ENCODE data around the gene LAYN. TPM values are rescaled to one million over a fixed set of nuclear protein-coding genes. Genes with fewer than 3 reads are reported as not detected.

Gene LAYN, protein sequence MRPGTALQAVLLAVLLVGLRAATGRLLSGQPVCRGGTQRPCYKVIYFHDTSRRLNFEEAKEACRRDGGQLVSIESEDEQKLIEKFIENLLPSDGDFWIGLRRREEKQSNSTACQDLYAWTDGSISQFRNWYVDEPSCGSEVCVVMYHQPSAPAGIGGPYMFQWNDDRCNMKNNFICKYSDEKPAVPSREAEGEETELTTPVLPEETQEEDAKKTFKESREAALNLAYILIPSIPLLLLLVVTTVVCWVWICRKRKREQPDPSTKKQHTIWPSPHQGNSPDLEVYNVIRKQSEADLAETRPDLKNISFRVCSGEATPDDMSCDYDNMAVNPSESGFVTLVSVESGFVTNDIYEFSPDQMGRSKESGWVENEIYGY
- 10 to 100 TPM in 1 of 3 donors, 1 to 10 TPM in 2; 2.0 to 13.4 (median 4.9) TPM for polyA plus RNA-seq

DNA sequence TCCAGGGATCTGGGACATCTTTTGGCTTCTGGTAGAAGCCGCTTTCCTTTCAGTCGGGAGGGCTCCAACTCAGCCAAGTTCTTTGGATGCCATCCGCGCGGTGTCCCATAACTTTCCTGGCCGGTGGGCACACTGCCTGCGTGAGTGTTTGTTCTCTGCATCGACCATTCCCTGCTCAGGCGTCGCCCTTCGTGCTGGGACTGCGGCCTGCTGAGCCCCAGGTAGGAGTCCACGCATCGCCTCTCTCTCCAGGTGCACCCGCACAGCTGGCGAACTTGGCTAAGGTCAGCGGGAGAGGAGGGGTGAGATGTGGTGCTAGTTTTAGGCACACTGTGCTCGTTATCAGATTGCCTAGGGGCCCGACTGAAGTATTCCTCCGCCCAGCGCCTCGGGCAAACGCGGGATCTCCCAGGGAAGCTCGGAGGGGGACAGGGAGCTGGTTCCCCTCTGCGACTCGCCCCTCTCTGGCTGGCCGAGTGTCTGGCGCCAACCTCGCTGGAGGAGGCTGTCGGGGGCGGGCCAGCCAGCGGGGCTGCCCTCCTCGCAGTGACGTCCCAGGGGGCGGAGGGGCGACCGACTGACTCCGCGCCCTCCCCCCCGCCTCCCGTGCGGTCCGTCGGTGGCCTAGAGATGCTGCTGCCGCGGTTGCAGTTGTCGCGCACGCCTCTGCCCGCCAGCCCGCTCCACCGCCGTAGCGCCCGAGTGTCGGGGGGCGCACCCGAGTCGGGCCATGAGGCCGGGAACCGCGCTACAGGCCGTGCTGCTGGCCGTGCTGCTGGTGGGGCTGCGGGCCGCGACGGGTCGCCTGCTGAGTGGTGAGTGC, at the start of gene LAYN:
LAYN (plus strand) TSS at position 607 of the 823 bp plus-strand sequence; CDS start at position 731, 124 bp downstream.
- H3K27ac ChIP-seq (ENCODE audit: low read depth, low read length) = no peak within 1 kb of the TSS
- 6 to 7% (median 7%) methylated on average over 54 to 70 of the region's 70 CpGs for WGBS, 3 donors

DNA sequence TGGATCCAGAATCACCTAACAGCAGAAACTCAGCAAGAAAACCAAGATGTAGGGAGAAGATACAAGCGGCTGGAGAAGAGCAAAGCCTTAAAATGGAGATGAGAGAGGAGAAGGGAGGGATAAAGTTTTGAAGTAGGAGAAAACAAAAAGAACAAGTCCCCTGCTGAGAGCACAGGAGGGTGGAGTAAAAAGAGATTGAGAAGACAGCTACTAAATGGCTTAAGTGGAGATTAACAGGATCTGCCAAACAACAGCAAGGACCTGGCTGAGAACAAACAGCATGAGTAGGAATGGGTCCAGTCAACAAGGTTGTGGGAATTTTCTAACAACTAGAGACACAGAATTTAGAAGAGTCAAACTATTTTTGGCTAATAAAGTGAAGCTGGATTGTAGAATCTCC, 46.5 kb upstream of the LAYN start:
- no peak overlapping the region for H3K27ac ChIP-seq (ENCODE audit: low read depth, low read length)
- 56 to 82% (median 81%) methylated on average over 1 of the region's 1 CpG for WGBS, 3 donors

DNA sequence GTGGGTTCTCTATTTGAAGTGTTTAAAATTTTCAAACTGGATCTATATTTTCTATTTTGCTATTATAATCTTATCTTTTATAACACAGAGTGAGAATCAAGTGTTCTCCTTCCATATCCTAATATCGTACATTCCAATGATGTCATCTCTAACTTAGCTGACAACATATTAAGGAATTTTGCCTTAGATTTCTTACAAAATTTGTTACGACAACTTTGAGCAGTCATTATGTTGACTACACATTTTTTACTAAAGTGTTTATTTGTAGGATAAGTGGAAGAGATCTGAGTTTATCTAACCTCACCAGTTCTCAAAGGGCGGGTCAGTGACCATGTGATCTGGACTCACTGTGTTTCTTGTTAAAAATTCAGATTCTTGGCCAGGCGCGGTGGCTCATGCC, 41.0 kb upstream of the LAYN start:
- WGBS, 3 donors = 72 to 85% (median 82%) methylated on average over 5 of the region's 5 CpGs
- no peak overlapping the region for H3K27ac ChIP-seq (ENCODE audit: low read depth, low read length)

DNA sequence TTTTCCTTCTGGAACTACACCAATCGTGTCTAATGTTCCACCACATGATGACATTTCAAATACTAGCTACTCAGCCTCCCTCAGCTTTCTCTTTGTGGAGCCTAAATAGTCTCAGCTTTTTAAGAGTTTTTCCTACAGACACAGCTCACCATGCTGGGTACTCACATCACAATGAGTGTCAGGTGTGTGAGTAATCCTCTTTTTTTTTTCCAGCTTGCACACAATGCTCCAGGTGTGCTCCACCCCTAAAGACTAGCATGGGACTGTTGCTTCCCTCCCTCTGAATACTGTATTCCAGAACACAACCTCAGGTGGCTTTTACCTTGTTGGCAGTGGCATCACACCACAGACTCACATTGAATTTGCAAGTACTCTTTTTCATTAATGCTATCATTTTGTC, 40.0 kb upstream of the LAYN start:
- 53 to 78% (median 75%) methylated on average over 1 of the region's 1 CpG for WGBS, 3 donors
- no peak overlapping the region for H3K27ac ChIP-seq (ENCODE audit: low read depth, low read length)

DNA sequence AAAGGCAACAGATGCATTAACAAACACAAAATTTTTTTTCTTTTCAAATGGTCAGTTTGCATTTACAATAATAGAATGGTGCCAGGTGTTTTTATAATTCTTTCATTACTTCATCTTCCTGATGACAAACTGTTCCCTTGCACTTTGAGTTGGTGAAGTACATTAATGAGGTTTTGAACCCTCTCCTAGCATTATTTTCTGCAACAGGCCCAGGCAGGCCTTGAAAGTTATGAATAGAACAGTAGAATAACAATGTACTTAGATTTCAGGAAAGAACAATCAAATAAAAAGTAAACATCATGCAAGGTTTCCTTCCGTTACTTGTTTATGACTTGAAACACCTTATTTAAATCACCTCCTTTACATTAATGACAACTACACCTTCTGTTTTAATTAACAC, 37.9 kb upstream of the LAYN start:
- no peak overlapping the region for H3K27ac ChIP-seq (ENCODE audit: low read depth, low read length)
- 76 to 89% (median 83%) methylated on average over 1 of the region's 1 CpG for WGBS, 3 donors

DNA sequence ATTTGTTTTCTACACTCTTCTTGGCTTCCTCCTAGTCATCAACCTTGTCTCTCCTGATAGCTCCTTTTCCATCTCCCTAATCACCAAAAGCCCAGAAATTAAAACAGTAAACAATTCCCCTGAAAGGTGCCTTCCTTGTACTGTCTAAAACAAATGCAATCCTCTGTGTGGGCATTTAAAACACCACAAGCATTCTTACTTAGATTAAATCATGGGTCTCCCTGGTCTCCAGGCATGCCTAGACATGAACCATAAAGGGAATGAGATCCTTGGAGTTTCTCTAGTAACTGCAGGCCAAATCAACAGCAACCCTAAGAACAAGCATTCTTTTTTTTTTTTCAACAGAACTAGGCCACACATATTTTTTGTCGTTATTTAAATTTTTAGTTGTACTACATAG, 30.2 kb upstream of the LAYN start:
- H3K27ac ChIP-seq (ENCODE audit: low read depth, low read length) = no peak overlapping the region
- 93 to 97% (median 95%) methylated on average over 1 of the region's 1 CpG for WGBS, 3 donors

DNA sequence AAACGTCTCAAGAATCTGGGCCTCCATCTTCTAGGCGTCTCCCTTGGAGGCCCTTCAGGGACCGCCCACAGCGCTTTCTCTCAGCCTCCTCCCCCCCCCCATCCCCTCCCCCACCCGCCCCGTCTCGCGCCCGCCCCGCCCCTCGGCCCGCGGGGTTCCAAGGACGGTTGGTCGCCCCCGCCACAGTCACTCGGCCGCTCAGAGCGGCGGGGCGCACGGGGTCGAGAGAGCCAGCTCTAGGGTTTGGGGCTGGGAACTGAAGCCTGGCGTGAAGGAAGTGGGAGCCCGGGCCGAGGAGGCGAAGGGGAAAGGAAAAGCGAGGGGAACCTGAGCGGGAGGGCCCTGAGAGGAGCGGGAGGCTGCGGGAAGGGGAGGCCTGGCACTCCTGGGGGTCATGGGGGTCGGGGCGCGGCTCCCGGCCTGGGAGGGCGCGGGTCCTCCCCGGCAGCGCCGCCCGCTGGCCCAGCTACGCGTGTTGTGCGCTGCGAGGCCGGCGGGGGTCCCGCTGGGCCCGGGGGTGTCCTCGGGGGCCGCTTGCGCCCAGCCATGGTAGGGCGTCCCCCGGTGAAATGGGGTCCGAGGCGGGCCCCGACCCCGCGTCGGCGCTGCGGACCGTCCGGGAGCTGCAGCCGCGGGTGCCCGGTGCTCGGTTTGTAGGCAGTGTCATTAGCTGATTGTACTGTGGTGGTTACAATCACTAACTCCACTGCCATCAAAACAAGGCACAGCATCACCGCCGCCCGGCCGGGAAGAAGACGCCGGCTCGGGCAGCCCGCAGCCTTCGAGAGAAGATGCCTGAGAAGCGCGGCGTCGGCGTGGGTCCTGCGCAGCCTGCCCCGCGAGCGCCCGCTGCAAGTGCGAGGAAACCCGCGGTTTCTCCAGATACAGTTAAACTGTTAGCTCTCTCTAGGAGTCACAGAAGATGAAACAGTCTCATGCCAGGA, 28.0 kb upstream of the LAYN start, which contains the start of gene BTG4:
BTG4 (minus strand) TSS at position 91 of the 944 bp plus-strand sequence. CDS start 13,610 bp downstream, outside the sequence.
- no peak within 1 kb of the TSS for H3K27ac ChIP-seq (ENCODE audit: low read depth, low read length)
- 2 to 5% (median 4%) methylated on average over 77 to 90 of the region's 90 CpGs for WGBS, 3 donors

DNA sequence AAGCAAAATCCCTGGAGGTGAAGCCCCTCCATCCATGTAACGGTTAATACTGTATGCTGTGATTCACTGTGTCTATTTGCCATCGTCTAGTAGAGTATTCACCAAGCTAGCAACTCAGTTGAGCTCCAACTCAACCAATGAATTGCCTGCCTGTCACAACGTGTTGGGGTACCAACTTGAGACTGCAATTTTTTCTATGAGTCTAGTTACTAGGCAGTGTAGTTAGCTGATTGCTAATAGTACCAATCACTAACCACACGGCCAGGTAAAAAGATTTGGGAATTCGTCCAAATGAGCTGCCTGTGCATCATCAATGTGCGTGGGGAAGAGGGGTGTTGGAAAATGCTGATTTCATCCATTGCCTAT, 27.3 kb upstream of the LAYN start:
- no peak overlapping the region for H3K27ac ChIP-seq (ENCODE audit: low read depth, low read length)
- WGBS, 3 donors = 36 to 43% (median 37%) methylated on average over 6 of the region's 6 CpGs

DNA sequence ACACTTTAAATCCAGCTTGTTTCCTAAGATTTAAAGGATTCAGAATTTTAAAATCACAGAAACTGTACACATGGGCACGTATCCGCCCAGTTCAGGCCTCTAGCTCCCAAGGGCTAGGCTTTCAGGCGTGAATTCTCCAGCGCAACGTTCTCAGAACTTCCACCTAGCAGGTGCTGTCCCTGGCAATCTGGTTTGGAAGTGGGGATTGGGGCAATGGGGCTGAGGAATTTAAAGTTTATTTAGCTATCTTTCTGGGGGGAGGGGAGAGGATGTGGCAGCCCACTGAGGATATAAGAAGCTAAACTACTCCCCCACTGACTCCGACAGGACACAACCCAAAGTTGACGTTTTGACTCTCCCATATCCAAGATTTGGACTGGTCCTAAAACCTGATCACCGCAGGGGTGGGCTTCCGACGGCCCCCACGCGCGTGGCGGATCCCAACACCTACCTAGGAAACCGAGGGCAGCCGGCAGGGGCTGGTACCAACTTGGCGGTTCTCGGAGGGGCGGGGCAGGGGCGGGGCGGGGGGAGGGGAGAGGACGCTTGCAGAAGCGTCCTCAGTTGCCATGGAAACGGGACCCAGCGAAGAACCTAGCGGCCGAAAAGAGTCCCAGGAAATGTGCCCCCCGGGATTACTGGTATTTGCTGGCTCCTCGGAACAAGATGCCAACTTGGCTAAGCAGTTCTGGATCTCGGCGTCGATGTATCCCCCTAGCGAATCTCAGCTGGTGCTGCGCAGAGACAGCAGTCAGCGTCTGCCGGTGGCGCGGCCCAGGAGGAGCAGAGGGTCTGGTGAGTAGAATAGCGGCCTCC, 26.1 kb upstream of the LAYN start, which contains the start of gene HOATZ:
HOATZ (plus strand) TSS at position 563 of the 816 bp plus-strand sequence; CDS start at position 570, 7 bp downstream.
- 20 to 24% (median 21%) methylated on average over 38 to 39 of the region's 39 CpGs for WGBS, 3 donors
- no peak within 1 kb of the TSS for H3K27ac ChIP-seq (ENCODE audit: low read depth, low read length)

DNA sequence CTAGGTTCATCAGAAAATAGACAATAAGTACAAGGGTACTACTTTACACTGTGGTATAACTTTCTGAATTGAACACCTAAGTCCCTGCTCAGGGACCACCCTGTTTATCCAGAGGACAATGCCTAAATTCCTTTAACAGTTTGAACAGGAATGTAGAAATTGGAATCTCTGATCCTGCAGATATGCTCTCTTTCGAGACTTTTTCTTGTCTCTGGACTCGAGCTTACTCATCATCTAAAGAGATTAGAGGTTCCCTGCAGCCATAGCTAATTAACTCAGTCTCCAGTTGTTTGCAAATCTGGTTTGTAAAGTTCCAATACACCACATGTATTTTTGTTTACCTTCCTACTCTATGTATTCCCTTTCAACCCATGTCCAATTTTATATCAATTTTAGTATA, 24.9 kb upstream of the LAYN start:
- 86 to 96% (median 87%) methylated on average over 2 of the region's 2 CpGs for WGBS, 3 donors
- H3K27ac ChIP-seq (ENCODE audit: low read depth, low read length) = no peak overlapping the region

DNA sequence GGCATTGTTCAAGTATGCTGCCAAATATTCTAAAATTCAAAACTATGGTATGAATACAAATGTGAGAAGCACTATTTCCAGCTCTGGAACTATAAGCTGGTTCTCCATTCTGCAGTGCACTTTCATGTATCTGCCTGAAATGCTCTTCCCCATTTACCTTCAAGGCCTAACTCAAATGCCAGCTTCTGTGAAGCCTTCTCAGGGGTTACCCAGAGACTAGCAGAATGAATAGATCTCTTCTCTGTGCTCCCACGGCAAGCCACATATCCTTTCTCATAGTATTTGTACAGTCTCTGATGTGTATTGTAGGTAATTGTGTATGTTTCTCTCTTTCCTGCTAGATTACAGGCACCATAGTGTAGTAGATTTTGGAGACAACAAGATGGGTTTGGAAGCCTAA, 21.9 kb upstream of the LAYN start:
- WGBS, 3 donors = 48 to 81% (median 73%) methylated on average over 1 of the region's 1 CpG

DNA sequence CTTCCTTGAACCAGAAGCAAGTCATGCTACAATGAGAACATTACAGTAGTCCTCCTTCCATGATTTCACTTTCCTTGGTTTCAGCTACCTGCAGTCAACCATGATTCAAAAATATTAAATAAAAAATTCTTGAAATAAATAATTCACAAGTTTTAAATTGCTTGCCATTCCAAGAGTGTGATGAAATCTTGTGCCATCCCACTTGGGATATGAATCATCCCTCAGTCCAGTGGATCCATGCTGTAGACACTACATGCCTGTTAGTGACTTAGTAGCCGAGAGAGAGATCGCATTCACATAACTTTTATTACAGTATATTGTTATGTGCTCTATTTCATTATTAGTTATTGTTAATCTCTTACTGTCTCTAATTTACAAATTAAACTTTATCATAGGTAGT, 20.0 kb upstream of the LAYN start:
- no peak overlapping the region for H3K27ac ChIP-seq (ENCODE audit: low read depth, low read length)
- WGBS, 3 donors = 89 to 94% (median 92%) methylated on average over 2 of the region's 2 CpGs

More for the DNA sequence above, 21.9 kb upstream of the LAYN start:
- no peak overlapping the region for H3K27ac ChIP-seq (ENCODE audit: low read depth, low read length)

DNA sequence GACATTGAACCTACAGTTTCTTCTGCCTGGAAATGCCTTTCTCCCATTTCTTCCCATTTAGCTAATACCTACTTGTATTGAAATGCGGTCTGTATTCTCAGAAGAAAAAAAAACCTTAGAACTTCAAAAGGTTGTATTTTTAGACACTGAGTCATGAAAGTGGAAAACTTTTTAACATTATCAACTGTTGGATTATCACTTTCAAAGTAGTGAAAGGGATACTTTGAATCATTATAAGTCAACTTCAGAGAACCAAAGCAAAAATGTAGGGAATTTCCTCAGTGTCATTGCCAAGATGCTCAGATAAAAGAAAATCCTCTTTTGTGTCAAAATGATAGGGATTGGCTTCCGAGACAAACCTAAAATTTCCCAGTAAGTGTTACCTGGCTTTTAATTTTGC, 19.4 kb upstream of the LAYN start:
- 67 to 80% (median 69%) methylated on average over 2 of the region's 2 CpGs for WGBS, 3 donors
- H3K27ac ChIP-seq (ENCODE audit: low read depth, low read length) = no peak overlapping the region

DNA sequence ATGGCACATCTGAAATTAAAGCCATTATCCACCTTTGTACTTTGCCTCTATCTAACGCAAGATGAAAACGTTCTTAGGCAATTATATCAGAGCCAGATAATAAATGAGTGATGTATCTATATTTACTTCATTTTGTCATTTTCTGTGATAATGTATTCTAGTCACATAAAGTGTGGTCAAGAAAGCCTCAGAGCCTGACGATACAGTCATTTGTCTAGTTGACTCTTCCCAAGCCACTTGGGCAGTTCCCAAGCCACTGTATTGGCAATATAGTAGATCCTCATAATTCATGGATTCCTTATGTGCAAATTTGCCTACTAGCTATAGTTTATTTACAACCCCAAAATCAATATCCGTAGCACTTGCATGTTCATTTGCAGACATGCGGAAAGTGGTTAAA, 18.1 kb upstream of the LAYN start:
- WGBS, 3 donors = 71 to 93% (median 92%) methylated on average over 5 of the region's 5 CpGs

DNA sequence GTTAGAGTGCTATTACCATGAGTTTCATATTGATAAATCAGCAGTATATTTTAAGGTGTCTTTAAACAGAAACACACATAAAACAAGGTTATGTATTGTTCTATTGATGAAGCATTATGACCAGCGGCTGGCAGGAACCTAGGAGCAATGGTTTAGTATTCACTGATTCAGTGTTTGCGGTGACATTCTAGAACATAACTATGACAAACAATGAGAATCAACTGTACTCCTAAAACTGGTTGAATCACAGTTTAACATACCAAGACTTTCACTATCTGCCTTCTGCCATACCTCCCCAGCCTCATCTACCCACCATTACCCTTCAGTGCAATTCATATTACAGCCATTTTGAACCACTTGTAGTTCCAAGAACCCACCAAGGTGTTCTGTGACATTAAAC, 17.2 kb upstream of the LAYN start:
- WGBS, 3 donors = 92 to 96% (median 95%) methylated on average over 2 of the region's 2 CpGs
- H3K27ac ChIP-seq (ENCODE audit: low read depth, low read length) = no peak overlapping the region

More for the DNA sequence above, 18.1 kb upstream of the LAYN start:
- no peak overlapping the region for H3K27ac ChIP-seq (ENCODE audit: low read depth, low read length)

DNA sequence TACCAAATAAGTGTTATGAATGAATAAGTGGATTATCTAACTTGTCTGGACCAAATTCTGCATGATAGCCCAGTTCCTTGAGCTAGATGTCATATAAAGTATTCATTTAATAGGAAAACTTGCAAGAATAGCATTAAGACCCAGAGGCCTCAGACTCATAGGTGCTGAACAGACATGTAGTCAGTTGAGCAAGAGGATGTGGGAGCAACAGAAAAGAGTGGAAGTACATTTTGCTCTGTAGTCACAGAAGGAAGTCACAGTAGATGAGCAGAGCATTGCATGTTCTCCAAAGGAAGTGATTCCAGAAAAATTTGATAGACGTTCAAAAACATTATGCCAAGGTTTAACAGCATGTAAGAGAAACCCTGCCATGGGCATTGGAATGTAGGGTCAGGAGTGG, 16.5 kb upstream of the LAYN start:
- 31 to 64% (median 43%) methylated on average over 1 of the region's 1 CpG for WGBS, 3 donors
- no peak overlapping the region for H3K27ac ChIP-seq (ENCODE audit: low read depth, low read length)

DNA sequence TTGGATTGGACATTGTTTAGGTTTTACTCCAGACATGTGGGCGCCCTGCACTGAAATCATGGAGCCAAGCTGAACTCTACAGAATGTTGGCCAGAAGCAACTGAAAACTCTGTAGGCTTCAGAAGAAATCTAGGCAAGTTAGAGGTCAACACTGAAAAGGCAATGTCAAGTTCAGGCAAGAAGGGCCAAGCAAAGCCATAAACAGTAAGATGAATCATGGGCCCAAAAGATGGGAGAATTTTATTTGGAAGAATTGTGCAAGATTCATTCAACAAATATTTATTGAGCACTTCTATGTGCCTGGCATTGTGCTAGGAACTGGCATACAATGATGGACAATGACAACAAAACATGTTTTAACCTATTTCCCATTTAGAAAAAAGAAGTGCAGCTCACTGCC, 15.1 kb upstream of the LAYN start:
- WGBS, 3 donors = 92 to 99% (median 97%) methylated on average over 1 of the region's 1 CpG
- H3K27ac ChIP-seq (ENCODE audit: low read depth, low read length) = no peak overlapping the region

Data from adipose tissue (tissue), 3 donors.